Renal cortical epithelial cell (primary cell): ENCODE results near the gene TLE2. TPM values are rescaled to one million over a fixed set of nuclear protein-coding genes. Genes with fewer than 3 reads are reported as not detected.
"Not testable (repeated sequence)": the region's sequence is repeated elsewhere in the genome, so short reads cannot be mapped to it uniquely, and the experiment has no call there.

Experiments
- DNase-seq: peaks from one replicate; pipeline ENCODE4 v3.0.0-alpha.2; 2011; ENCODE audit warnings: low read depth
- total RNA-seq: library from RNA; depleted of rRNA; stranded (reverse); fragments of >200 nt; gene quantifications from 2 replicates; pipeline ENCODE4 v1.2.3, GENCODE V29; 2014

Gene TLE2
- total RNA-seq, 1 donor from 2014 or later: 15.0 TPM

- no peak for DNase-seq
These were observed 16.3 kb downstream of the TLE2 start for GRCh38 chr19:3012621-3013262.

GRCh38 chr19:3012059-3012458, 17.0 kb downstream of the TLE2 start:
- not testable (repeated sequence) for DNase-seq

GRCh38 chr19:3010871-3011270, 18.2 kb downstream of the TLE2 start:
- DNase-seq: no peak

GRCh38 chr19:3008994-3009393, 20.1 kb downstream of the TLE2 start:
- DNase-seq: no peak

- no peak for DNase-seq
These were observed 21.1 kb downstream of the TLE2 start for GRCh38 chr19:3007975-3008374.

- DNase-seq: no peak
These were observed 22.9 kb downstream of the TLE2 start for GRCh38 chr19:3006075-3006767.

GRCh38 chr19:3005345-3005744, 23.7 kb downstream of the TLE2 start:
- DNase-seq: no peak

- DNase-seq: no peak
These were observed 24.6 kb downstream of the TLE2 start for GRCh38 chr19:3004522-3004921.

GRCh38 chr19:3003046-3003445, 26.0 kb downstream of the TLE2 start:
- no peak for DNase-seq

- DNase-seq: no peak
These were observed 27.8 kb downstream of the TLE2 start for GRCh38 chr19:3001235-3001800.

GRCh38 chr19:2998642-2999041, 30.4 kb downstream of the TLE2 start:
- DNase-seq: no peak

GRCh38 chr19:2997720-2998119, 31.4 kb downstream of the TLE2 start:
- DNase-seq: no peak

GRCh38 chr19:2994588-2995131, 34.4 kb downstream of the TLE2 start:
- no peak for DNase-seq

- DNase-seq: no peak
These were observed 35.5 kb downstream of the TLE2 start for GRCh38 chr19:2993579-2993978.

- no peak for DNase-seq
These were observed 36.1 kb downstream of the TLE2 start for GRCh38 chr19:2992958-2993357.

GRCh38 chr19:2992333-2992732, 36.7 kb downstream of the TLE2 start:
- not testable (repeated sequence) for DNase-seq

GRCh38 chr19:2989236-2989946, 39.7 kb downstream of the TLE2 start:
- no peak for DNase-seq

- no peak for DNase-seq
These were observed 40.5 kb downstream of the TLE2 start for GRCh38 chr19:2988568-2988967.

- DNase-seq: no peak
These were observed 41.3 kb downstream of the TLE2 start for GRCh38 chr19:2987797-2988196.

GRCh38 chr19:2986951-2987524, 42.0 kb downstream of the TLE2 start:
- no peak for DNase-seq

- DNase-seq: no peak
These were observed 44.9 kb downstream of the TLE2 start for GRCh38 chr19:2984215-2984528.
